NCI-H2227 treated with DMSO at 0.1 percent for 48 hours (cell line): ENCODE measurements around the gene MGAT4A.
"Not testable (repeated sequence)": the region's sequence is repeated elsewhere in the genome, so short reads cannot be mapped to it uniquely, and the experiment has no call there.

ENCODE experiments used
- DNase-seq: peaks from one replicate; lab custom pipeline; 2025; lab: John Stamatoyannopoulos, UW

Gene MGAT4A

DNA sequence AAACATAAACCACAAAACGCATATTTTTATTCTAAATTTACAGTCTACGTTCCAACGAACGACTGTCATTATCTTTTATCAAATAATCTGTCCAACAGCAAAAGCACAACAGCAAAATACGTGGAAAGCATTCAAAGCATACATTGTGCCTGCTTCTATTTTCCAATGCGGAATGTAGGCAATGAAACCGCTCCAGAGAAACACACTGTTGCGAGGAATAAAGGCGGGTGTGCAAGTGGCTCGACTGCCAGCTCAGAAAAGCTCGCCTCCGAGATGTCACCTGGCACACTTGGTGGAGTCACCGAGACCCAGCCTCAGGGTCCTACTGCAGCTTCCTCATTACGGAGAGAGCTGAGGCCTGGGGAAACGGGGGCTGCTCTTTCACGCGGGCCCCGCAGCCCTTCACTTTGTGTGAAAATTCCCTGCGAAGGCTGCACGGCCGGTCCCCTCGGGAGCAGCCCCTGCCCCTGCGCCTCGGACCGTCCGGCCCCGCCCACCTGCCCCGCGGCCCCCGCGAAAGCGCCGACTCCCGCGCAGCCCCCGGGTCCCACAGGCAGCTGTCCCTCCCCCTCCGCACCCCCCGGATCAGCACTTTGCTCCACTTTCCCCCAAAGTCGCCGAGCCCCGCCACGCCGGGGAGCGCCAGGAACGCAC is 752 bp downstream of the MGAT4A start:
- DNase-seq: peak; percentile 28

DNA sequence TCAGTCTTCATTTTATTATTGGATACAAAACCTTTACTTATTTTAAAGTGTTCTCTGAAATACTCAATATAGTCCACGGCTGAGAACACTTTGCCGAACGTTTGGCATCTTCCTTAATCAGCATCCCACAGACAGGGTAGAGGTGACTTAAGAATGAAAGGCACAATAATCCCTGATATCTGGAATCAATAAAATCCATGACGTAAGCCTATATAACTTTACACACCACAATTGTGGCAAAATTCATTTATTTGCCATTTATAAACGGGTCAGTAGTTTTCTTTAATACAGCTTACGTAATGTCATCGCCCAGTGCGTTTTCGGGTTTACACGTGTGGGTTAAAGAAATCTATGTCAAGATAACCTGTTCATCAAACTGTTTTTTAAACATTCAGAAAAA is 1.3 kb downstream of the MGAT4A start:
- no peak for DNase-seq

DNA sequence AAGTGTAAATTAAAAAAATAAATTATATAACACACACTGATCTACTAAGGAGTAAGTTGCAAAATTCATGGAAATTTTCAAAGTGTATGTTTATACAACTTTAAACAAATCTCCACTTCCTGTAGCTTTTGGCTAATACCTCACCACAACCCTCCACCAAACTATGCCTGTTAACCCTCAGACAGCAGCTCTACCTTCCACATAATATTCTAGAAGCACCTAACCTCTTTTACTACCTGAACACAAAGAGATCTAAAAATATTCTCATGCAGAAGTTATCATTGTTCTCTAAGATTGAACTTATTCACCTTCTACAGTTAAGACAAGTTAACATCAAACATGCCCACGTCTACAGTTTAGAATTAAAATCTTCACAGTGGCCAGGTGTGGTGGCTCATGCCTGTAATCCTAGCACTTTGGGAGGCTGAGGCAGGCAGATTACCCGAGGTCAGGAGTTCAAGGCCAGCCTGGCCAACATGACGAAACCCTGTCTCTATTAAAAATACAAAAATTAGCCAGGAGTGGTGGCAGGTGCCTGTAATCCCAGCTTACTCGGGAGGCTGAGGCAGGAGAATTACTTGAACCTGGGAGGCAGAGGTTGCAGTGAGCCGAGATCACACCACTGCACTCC is 2.7 kb downstream of the MGAT4A start:
- DNase-seq: not testable (repeated sequence)

DNA sequence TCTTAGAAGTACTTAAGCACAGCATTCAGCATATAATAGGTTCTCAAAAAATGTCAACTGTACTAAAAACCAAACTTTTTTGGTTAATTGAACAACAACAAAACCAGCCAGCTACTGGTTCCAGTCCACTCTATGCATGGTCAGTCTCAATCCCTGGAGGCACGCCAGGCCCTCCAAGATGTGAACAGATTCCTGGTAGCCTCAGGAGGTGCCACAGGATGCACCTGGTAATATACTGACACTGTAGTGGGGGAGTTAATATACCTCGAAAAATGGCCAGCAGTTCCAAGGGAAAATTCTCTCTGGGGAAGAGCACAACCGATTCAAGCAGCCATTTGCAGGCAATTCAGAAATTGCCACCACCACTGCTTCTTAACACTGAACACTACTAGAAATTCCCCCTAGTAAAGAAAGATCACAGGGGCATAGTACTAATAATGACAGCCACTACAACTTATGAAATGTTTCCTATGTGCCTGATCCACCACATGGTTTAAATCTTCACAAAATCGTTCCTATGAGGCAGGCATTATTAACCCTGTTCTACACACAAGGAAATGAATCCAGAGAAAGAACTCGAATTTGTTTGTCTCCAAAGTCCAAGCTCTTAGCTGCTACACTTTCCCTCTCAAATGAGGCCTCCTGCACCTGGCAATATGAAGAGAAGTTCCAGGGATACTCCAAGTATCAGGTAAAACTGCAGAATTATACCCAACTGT is 3.4 kb downstream of the MGAT4A start:
- no peak for DNase-seq

DNA sequence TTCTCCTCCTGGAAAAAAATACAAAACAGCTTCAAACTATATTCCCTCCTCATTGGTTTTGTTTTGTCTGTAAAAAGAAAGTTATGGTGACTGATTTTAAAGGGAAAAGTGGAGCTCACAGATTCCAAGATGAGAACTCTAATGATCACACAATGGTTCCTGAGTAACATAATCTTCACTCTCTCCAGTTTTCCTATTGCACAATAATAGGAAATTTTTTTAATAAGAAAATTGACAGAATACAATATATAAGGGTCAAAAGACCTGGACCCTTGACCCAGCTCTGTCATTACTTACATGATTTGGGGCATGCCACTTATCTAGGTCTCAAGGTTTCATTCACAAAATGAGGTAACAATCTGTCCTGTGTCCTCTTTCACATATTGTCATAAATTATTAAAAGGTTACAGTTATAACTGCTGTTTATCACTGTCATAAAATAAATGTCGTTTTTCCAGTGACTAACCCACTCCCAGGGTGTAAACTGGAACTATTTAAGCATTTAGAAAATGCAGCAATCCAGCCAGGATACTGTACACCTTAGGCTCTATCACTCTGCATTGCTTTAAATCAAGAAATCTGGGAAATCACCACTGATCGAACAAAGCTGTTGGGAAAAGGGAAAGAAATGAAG is 4.1 kb downstream of the MGAT4A start:
- DNase-seq: no peak

DNA sequence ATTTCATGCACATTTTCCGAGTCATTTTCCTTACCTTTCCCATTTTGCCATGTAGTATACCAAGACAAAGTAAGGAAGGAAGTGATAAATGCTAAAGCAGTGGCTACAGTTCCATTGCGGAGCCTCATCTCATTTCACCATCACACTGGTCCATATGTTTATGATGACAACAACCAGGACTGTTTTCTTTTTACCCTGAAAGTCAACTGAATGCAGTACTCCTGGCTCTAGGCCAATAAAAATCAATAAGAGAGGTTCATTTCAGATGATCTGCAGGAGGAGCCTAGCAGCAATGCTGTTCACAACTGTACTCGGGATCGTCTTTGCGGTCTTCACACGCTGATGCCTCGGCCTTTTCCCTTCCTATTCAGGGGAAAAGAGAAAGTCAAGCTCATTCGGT is 4.7 kb downstream of the MGAT4A start:
- DNase-seq: peak; percentile 16

DNA sequence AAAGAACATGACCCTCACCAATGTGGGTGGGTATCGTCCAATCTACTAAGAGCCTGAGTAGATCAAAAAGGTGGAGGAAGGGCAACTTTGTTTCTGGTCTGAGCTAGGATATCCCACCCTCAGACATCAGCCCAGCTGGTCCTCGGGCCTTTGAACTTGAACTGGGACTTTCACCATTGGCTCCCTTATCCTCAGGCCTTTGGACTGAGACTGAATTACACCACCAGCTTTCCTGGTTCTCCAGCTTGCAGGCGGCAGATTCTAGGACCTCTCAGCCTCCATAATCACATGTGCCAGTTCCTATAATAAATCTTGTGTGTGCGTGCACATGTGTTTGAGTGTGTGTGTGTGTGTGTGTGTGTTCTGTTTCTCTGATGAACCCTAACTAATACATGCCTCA is 10.6 kb downstream of the MGAT4A start:
- DNase-seq: no peak

DNA sequence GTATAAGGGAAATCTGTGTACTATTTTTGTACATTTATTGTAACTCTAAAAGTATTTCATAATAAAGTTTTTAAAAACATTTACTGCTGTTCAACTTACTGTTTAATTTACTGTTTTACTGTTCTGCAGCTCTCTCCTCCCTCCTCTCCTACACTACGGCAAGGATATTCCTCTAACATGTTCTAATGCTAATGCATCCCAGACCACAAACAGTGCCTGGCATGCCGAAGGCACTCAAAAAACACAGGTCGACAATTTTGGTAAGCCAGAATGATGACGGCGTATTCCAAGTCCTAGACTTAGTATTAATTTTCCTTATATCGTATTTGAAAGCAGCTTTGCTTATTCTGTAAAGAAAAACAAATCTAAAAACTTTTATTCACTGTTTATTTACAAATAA is 13.3 kb downstream of the MGAT4A start:
- DNase-seq: no peak

DNA sequence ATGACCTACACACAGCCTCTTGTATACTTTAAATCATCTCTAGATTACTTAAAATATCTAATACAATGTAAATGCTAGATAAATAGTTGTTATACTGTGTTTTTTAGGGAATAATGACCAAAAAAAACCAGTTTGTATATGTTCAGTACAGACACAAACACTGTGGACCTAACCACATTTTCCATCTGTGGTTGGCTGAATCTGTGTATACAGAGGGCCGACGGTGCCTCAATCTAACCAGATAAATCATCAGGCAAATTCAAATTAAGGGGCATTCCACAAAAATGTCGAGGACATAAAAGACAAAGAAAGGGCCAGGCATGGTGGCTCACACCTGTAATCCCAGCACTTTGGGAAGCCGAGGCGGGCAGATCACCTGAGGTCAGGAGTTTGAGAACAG is 14.1 kb downstream of the MGAT4A start:
- no peak for DNase-seq

DNA sequence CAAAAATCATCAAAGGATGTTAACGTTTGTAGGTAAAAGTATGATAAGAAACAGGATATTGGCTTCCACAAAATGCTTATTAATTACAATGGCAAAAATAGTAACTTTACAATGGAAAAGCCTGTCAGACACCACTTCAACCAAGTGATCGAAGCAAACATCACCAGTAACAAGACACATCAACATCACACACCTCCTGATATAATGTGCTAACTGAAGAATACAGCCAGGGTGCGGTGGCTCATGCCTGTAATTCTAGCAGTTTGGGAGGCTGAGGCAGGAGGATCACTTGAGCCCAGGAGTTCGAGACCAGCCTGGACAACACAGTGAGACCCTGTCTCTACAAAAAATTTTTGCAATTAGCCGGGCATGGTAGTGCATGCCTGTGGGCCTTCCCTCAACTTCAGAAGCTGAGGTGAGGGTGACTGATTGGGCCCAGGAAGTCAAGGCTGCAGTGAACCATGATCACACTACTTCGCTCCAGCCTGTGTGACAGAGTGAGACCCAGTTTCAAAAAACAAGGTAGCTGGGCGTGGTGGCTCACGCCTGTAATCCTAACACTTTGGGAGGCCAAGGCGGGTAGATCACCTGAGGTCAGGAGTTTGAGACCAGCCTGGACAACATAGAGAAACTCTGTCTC is 15.0 kb downstream of the MGAT4A start:
- DNase-seq: no peak

DNA sequence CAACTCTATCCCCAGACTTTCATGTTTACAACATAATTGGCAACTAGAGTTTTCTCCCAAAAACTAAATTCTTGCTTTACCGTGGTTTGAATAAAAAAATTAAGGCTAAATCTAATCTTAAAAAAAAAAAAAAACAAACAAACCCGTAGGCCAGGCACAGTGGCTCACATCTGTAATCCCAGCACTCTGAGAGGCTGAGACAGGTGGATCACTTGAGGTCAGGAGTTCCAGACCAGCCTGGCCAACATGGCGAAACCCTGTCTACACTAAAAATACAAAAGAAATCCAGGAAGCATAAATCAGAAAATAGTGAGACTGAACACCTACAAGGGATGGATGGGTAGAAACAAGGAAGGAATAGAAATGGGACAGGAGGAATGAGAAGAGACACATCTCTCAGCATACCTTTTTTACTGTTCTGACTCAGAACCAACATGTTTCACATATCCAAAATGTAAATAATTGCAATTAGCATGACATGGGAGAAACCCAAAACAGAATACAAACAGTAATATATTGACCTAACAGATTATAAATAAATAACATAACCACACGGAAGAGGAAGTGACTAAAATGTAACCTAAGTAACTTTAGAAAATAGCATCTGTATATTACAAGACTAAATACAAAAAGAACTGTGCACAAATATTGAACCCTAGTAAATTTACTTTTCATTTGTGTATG is 17.5 kb downstream of the MGAT4A start:
- no peak for DNase-seq

DNA sequence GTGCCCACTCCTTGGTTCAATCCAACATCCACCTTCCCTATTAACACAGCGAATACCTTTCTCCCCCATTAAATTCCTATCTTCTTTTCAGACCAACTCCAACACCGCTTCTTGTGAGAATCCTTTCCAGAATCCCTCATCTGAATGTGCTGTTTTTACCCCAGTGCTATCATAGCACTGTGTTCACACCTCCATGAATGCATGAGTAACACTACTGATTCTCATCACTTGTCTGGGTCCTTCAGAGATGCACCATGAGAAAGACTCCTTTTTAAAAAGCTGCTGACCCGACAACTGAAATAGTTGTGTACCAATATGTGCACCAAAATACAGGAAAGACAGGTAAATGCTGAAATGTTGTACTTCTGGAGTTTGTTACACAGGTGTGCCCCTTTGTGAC is 18.8 kb downstream of the MGAT4A start:
- no peak for DNase-seq

DNA sequence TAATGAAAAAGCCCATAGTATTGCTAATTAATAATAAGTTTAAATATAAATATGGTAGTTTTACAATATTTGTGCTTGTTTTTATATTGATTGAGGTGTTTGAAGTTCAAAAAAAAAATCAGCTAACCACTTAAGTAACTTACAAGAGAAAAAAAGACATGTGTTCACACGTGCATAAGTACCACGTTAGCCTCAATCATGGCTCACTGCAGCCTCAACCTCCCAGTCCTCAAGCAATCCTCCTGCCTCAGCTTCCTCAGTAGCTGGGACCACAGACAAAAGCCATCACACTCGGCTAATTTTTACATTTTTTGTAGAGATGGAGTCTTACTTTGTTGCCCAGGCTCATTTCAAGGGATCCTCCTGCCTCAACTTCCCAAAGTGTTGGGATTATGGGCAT is 19.4 kb downstream of the MGAT4A start:
- DNase-seq: no peak

DNA sequence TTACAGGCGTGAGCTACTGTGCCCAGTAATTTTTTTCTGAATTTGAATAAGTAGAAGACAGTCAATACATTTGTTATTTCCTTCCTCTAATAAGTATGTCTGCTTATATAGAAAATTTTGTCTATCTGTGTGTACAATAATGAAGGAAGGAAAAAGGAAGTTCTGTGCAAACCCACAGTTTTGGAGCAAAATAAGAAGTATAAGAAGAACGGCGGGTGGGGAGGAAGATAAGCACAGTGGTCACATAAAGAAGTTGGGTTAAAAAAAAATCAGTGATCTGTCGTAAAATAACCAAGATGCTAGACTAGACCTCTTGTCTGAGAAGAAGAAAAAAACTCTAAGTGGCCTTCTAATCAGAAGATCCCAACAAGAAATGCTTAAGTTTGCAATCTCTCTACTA is 20.2 kb downstream of the MGAT4A start:
- no peak for DNase-seq

DNA sequence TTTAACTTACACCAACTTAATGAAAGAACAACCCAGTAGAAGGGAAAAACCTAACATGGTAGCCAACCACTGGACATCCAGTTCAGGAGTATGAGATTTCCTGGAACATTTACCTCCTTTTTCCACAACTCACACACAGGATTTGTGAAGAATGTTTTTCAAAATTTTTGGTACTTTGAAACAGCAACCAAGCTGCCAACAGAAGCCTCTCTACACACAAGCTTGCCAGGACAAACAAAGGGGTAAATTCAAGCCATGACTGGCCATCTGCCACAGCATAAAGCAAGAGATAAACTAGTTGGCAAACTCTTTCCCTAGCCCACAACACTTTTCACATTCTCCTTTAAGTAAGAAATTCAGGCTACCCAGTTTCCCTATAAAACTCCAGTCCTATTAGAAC is 21.4 kb downstream of the MGAT4A start:
- no peak for DNase-seq

DNA sequence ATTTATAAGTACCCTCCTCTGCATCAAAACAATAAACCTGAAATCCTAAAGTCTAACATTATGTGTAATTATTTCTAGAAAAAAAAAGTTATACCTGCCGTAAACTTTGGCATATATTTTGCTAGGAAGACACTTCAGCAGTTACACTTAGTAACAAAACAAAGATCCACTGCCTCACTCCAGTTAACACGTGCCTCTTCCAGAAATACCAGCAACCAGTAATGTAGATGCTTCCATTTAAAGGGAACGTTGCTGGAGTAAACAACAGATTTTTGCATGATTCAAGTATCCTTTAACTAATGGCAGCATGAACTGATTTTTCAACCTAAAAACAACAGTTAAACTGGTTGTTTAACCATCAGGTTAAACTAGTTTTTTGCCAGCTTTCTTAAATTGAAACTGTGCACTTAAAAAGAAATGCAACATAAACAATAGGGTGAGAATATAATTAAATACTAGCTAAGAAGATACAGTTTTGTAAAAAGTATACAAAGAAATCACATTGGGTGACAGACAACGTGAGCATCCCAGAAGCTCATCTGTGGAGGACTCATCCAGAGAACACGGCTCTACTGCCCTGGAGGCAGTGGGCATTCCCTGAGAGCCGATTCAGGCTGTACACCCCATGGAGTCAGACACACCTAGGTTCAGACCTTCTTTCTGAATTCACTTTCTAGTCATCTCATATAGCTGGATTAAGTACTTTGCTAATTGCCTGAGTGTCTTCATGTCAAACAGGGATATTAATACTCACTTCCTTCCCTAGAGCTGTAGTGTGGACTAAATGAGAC is 22.3 kb downstream of the MGAT4A start:
- DNase-seq: no peak

DNA sequence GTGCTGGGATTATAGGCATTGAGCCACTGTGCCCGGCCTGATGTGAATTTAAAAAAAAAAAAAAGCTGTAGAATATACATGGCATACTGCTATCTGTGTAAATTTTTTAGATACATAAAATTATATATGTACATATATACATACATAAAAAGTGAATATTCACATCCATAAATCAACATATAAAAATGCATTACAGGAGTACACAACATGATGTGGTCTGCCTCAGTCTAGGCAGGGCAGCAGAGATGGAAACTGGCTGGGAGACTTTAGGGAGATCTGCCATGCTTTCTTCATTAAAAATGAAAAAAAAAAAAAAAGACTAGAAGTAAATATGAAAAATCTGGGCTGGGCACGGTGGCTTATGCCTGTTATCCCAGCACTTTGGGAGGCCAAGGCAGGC is 24.3 kb downstream of the MGAT4A start:
- no peak for DNase-seq

DNA sequence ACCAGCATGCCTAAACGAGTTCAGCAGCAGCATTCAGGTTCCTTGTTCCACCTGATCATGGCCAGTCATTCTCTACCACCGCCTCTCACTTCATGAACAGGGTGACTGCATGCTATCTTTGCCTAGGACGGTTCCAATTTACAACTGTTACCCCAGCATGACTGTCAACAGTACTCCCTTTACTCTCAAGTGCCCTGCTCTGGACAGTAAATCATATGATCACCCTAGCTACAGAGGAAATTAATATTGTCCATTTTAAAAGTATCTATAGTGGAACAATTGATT is 25.7 kb downstream of the MGAT4A start:
- DNase-seq: no peak

DNA sequence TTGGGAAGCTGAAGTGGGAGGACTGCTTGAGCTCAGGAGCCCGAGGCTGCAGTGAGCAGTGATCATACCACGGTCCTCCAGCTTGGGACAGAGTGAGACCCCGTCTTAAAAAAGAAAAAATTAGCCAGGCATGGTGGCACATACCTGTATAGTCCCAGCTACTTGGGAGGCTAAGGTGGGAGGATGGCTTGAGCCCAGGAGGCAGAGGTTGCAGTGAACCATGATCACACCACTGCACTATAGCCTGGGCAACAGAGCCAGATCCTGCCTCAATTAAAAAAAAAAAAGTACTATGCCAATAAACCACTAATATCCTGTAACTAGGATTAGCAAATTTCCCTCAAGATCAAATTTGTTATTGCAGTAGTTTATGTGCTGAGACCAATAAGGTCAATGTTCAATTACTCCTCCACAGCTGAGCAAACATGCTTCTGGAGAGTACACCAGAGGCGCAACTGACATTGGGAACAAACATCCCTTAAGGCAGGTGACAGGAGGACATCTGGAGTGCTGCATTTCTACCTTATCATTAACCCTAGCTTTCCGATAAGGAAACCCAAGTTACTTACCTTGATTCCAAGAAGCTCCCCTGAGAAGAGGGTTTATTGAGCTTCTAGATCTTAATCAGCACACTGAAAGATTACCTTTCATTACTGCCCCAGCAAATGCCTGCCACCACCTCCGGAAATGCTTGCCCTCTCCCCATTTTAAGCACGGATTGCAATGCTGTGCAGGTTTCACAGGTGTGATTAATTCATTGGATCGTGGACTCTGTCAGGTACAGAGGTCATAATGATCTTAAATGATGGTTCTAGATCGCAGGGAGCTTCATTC is 26.2 kb downstream of the MGAT4A start:
- DNase-seq: no peak

DNA sequence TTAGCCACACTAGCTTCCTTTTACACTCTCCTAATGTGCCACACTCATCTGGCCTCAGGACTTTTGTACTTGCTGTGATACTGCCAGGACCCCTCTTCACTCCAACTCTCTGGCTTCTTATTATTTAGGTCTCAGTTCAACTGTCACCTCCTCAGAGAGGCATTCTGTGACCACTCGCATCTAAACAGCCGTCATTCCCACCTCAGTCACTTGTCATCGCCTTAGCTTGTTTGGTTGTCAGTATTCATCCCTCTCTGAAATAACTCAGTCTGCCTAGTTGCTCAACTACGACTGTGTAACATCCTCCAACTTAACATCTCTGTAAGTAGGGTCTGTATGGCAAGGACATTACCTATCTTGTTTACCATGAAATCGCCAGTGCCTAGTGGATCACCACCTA is 27.2 kb downstream of the MGAT4A start:
- no peak for DNase-seq
